GM19240 (cell line): ENCODE measurements around the gene MYO3A.

Experiments
- DNase-seq: peaks from one replicate; pipeline ENCODE4 v3.0.0; 2011; ENCODE audit warnings: low spot score; ENCODE audit not compliant: insufficient read length

The MYO3A gene, protein sequence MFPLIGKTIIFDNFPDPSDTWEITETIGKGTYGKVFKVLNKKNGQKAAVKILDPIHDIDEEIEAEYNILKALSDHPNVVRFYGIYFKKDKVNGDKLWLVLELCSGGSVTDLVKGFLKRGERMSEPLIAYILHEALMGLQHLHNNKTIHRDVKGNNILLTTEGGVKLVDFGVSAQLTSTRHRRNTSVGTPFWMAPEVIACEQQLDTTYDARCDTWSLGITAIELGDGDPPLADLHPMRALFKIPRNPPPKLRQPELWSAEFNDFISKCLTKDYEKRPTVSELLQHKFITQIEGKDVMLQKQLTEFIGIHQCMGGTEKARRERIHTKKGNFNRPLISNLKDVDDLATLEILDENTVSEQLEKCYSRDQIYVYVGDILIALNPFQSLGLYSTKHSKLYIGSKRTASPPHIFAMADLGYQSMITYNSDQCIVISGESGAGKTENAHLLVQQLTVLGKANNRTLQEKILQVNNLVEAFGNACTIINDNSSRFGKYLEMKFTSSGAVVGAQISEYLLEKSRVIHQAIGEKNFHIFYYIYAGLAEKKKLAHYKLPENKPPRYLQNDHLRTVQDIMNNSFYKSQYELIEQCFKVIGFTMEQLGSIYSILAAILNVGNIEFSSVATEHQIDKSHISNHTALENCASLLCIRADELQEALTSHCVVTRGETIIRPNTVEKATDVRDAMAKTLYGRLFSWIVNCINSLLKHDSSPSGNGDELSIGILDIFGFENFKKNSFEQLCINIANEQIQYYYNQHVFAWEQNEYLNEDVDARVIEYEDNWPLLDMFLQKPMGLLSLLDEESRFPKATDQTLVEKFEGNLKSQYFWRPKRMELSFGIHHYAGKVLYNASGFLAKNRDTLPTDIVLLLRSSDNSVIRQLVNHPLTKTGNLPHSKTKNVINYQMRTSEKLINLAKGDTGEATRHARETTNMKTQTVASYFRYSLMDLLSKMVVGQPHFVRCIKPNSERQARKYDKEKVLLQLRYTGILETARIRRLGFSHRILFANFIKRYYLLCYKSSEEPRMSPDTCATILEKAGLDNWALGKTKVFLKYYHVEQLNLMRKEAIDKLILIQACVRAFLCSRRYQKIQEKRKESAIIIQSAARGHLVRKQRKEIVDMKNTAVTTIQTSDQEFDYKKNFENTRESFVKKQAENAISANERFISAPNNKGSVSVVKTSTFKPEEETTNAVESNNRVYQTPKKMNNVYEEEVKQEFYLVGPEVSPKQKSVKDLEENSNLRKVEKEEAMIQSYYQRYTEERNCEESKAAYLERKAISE (N-terminal part only)

DNA sequence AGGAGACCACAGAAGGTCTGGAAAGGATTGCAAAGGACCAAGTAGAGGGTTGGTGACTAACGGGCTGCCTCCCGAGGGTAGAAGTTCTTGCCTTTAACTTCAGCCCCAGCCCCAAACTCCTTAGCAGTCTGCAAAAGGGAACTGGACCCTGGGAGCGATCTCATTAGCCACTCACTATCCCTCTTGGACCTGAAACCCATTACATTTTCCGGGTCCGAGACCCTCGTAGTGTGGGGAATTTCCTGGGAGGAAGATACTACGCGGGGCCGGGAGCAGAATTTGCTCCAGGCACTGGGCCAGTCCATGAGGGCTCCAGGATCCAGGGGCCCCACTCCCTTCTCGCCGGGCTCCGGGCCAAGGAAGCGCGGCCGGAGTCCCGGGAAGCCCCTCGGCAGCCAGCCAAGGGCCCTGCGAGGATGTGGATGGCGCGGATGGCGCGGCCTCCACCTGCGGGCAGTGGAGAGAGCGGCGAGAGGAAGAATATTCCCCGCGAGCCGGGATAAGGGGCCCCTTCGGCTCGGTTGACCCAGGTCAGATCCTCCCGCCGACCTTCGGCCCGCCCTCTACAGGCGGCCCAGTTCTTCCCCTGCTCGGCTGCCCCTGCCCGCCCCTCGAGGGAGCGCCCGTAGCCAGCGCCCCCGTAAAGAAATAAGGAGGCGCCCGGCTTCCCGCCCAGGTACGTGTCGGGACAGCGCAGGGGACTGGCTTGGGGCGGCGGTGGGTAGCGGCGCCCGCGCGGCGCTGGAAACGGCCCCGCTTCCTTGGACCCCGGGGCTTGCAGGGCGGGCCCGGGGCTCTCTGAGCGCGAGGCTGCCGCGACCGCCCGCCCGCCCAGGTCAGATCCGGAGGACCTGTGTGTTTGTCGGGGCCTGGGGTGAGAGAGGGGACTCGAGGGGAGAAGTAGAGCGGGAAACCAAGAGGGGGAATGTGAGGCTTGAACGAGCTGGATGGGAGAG lies at the start of gene MYO3A:
Gene MYO3A (plus strand): TSS at position 577 of the 956 bp plus-strand sequence. CDS start 17,882 bp downstream, outside the sequence.
- DNase-seq, result no peak

DNA sequence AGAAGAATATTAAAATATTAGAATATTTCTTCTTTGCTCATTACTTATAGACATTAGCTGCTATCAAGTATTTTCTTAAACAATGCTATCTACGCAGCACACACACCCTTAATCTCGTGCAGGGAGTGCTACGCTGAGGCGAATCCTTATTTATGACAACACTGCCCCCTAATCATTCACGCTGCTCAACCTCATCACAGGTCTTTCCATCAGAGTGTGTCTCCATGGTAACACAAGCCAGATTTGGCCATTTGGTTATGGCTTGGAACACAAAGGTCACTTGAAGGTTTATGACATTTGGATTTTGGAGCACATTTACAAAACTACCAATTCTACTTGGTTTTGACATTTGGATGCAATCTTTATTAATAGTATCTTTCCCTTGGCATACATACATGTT lies 45.4 kb upstream of the MYO3A start:
- DNase-seq, result no peak

DNA sequence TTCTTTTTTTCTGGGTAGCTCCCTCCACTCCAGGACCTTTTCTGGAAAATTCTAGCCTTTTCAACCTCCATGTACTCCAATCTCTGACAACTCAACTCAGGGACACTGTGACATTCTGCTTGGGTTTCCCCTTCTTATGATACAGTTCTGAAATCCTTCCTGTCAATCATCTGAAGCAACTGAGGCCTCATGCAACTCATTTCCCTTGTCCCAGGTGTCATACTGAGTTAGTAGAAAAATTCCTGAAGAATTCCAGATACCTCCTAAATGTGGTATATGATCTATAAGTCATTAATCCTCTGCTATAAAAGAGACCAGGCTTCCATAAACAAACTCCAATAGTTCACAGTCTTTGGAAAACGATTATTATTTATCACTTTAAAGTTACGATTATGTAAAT lies 43.0 kb upstream of the MYO3A start:
- no peak for DNase-seq

DNA sequence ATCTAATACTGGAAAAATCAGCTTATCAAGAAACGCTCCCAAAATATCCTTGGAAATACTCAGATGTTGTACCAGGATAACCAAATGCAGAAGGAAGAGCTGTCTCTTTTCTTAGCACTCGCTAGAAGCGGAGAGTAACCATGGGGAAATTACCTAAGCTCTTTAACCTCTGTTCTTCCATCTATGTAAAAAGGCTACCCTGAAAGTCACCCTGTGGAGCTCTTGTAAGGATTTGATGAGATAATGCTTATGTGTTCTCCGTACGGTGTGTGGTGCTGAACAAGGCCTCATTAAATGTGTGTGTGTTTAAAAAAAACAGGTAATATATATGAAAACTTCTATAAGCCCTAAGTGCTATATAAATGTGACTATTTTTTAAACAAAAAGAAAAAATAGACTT lies 38.2 kb upstream of the MYO3A start:
- DNase-seq, result no peak

DNA sequence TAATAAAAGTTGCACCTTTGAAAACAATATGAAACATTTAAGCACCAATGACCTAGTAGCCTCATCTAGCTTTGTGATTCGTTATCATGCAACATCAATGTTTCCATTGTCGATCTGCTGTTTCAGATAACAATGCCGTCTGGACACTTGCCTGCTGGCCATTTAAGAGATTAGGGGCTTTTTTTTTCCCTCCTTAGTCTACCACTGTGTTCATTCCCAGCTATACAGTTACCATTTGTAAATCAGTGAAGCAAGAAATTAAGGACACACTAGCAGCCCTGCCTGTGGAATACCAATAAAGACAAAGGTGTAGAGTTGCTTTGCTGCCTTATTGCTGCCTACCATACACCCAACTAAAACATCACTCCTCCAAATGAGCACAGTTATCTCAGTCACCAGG lies 37.6 kb upstream of the MYO3A start:
- DNase-seq, result no peak

DNA sequence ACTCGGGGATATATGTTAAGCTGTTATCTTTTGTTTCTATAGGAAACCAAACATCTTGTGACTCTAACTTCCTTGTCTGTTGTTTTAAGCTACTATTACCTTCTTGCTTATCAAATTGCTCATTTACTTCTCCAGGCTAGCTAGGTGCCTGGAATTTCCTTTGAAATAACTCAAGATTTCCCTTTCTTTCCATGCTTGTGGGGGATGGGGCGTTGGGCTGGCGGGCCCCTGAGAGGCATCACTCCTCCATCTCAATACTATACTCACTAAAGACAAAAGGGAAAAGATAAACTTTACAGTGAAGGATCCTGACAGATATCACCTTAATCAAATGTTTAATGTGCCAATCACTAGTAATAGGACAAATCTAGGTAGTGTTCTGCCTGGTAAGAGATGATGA lies 34.7 kb upstream of the MYO3A start:
- no peak for DNase-seq

DNA sequence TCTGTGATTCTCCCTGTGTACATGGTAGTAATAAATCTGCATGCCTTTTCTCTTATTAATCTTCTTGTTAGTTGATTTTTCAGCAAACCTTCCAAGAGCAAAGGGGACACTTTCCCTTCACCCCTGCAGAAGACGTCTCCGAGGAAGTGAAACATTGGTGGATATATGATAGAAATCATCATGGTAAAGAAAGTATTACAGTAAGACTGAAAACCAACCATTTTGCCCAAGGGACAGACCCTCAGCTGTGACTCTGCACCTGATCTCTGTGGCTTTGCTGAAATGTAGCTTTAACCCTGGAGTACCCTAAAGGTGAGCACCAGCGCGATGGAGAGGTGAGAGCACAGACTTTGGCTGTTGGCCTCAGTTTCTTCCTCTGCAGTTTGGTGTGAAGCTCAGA lies 32.8 kb upstream of the MYO3A start:
- DNase-seq, result no peak

DNA sequence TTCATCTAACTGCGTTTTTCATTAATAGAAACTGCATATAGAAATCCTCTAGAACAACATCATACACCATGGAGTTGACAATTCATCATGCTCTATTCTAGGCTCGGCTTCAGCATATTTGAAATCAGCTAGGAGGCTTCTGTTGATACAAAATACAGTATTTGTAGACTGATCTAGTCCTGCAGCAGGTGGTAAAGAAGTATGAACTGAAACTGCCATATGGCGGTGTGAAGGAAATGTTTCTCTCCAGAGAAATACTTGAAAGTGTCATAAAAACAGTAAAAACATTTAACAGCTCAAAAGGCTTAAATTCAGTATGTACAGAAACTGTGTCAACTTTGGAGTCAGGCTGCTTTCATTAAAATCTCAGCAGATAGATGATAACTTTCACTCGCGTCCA lies 32.0 kb upstream of the MYO3A start:
- no peak for DNase-seq

DNA sequence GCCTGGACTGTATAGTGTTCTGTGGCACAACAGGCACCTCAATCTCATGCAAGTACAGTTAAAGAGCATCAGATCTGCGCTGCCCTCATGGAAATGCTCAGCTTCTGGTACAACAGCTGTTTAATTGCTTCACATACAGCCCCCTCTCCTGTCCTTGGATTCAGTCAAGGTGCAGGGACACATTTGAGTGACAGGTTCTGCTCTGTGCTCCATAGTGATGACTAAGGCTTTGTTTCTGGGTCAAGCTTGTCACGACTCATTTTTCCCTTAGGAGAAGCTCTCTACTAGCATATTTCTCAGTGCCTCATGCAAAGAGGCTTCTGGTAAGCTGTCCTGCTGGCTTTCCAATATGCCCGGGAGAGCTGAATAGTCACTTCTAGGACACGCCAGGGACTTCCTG lies 26.8 kb upstream of the MYO3A start:
- DNase-seq, result no peak

DNA sequence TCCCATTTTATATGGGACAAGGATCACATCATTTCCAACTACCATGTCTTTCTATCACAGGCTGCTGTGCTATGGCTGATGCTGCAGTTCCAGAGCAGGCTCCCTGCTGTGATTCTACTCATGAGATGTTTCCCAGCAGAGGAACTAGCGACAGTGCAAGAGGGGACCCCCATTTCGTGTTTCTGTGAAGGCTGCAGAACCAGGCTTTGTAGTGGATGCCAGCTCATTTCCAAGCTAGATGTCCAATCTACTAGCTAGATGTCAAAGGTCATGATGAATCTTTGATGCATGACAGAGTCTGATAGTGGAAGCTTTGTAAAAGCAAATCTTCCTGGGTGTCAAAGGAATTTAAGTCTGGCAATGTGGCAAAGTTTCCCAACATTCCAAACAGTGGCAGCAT lies 21.2 kb upstream of the MYO3A start:
- DNase-seq, result no peak

DNA sequence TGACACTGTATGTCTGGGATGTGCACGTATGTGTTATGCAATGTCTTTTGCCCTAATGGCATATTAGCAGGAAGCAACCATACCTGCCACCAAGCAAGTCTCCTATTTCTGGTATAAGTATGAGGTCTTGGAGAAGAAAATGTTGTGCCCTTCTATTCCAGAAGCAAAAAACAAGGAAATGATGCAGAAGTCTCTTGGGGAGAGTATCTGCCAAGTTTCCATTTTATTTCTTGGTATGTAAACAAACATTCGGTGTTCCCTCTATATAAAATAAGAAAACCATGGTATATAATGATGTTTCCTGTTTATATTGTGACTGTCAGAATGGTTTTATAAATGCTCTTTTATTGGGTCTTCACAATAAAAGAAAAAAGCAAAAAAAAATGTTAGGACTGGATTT lies 19.3 kb upstream of the MYO3A start:
- no peak for DNase-seq

DNA sequence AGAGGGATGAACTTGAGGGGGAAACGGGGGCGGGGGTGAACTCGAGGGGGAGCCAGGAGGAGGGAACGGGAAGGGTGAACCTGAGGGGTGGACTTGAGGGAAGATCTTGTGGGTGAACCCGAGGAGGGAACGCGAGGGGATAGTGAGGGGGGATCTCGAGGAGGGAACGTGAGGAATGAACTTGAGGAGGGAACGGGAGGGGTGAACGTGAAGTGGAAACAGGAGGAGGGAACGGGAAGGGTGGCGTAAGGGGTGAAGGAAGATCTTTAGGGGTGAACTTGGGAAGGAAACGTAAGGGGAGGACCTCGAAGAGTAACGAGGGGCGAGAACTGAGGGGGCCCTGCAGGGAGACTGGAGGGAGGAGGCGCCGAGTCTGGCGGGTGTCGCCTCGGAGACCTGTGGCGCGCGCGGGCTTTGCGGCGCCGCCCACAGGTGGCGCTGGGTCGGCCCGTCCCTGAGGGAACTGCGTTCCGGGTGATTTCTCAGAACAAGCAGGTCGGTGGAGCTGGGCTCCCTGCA lies 651 bp downstream of the MYO3A start:
- DNase-seq, result no peak

DNA sequence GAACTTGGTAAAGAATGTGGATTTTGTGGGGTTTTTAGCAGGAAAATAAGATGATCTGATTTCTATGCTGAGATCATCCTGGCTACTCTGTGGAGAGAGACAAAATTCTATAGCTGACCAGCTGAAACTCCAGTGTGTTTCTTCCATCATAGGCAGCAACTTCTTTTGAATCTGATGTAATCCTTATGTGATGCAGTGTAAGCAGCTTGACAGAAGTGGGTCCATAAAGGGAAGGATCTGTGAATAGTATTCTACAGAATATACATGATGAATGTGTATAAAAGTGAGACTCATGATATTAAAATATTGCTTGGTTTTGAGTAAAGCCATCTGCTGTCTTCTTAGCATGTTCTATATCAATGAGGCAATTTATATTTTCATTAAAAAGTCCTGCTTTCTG lies 4.4 kb downstream of the MYO3A start:
- no peak for DNase-seq

DNA sequence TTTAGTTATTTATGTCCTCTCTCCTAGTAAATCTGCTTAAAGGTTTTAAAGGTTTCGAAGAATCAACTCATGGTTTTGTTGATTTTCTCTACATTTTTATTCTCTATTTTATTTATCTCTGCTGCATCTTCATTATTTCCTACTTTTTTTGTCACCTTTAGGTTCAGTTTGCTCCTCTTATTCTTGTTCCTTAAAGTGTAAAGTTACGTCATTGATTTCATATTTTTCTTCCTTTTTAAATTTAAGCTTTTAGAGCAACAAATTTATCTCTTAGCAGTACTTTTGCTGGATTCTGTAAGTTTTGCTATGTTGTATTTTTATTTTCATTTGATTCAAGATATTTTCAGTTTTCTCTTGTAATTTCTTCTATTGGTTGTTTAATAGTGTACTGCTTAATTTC lies 10.7 kb downstream of the MYO3A start:
- DNase-seq, result no peak

DNA sequence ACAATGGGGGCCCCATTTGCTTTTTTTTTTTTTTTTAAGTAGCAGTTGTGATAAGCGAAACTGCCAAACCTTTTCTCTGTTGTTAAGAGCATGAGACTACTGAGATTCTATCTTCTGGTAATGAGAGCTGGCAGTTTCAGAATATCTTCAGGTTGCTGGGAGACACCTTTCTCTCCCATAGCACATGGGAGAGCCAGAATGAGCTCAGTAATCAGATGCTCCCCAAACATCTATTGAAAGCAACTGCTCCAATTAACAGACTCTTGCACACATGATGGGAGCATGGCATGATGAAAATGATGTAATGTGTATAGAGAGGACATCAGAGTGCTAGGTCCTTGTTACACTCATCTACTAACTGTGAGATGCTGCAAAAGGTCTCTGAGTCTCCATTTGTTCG lies 18.8 kb downstream of the MYO3A start:
- no peak for DNase-seq

DNA sequence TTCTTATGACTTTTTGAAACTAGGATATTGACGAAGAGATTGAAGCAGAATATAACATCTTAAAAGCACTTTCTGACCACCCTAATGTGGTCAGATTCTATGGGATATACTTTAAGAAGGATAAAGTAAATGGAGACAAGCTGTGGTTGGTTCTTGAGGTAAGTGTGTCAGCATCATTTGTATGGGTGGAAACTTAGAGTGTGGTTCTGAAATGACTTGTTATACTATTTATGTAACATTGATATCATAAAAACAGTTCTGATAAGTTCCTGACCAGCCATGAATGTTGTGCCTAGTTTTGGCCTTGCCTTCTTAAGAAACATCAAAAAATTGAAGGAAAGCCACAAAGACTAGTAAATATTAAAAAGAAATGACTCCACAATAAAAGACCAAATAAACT lies 20.8 kb downstream of the MYO3A start:
- no peak for DNase-seq

DNA sequence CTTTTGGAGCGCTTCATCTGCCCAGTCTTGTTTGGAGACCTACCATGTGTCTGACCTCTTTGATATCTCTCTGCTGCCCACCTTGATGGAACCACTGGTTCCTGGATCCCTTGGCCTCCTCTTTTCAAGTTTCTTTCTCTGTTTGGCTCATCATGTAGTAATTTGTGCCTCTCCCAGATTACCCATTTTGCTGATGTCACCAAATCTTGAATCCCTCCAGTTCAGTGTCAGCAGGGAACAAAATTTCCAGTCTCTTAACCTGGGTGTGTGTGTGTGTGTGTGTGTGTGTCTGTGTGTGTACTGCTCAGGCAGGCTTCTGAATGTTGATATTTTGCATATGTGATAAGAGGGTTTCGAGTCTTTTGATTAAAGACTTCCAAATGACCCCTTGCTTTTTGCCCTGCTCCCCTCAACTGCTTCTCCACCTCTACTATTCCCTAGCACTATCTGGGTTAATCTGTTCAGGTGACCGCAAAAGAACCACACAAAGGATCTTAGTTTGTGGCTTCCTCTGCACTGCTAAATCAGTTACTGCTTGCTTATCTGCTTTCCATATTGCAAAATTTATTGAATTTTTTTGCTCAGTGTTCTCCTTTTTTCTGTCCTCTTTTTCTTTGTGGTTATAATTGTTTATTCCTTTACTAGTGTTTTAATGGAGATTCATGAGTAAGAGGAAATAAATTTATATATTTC lies 25.7 kb downstream of the MYO3A start:
- DNase-seq, result no peak

DNA sequence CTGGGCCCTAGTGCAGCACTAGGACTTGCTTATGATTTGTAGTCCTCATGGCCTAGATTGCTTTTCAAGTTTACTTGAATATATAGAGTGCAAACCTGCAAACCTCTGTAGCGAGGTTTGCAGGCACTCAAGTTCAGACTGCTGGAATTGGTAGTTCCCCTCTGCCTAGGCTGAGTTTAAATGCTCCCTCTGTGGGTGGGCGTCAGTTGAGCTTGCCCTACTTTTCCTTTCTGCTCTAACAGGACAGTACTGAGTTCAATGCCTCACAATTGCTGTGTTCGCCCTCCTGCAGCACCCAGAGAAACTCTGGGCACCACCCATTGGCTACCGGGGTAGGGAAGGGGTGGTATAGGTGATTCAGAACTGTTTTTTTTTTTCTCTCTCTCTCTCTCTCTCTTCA lies 31.6 kb downstream of the MYO3A start:
- no peak for DNase-seq

DNA sequence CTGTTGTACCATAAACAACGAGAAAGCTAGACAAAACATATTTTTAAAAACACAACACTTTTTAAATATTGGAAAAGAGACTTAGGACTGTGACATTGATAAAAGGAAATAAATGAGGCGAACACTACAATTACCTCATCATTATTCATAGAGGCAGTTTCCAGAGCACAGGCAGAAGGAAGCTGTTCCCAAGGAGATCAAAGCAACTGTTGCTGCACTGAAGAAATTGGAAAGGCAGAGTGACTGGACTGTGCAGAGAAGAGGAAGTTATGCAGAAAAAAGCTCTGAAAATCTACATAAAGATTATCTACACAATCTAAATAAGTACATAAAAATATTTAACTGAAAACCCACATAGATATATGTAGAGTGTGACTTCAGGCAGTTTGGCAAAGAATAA lies 32.8 kb downstream of the MYO3A start:
- no peak for DNase-seq

DNA sequence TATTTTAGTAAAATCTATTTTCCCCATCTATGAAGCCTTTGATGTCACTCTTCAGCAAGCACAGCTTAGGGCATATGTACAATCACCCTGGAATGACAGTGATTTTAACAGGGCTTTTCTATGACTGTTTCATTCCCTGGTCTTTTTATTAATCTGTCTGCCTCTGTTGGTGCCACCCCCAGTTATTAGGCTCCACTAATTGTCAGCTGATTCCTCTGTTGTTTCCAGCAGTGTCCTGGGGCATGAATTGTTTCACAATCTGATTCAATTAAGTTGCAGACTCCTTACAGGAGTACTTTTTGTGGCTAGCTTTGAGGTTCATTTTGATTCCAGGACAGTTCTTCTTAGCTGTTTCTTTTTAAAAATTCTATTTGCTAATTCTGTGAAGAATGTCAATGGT lies 38.6 kb downstream of the MYO3A start:
- no peak for DNase-seq
